Prostate gland (tissue), 2 donors: ENCODE data around the gene DNAJC1. TPM values are rescaled to one million over a fixed set of nuclear protein-coding genes. Genes with fewer than 3 reads are reported as not detected.

ENCODE experiments used
- DNase-seq: peaks from one replicate; pipeline ENCODE4 v3.0.0-alpha.2; 2019; ENCODE audit warnings: low spot score
- H3K27ac ChIP-seq, 2 donors: fragments of 200-600 bp; sonication (generic); 2 replicates each; pipeline ENCODE4 v1.5.1; 2017 to 2019
- H3K27me3 ChIP-seq: fragments of 200-600 bp; sonication (generic); replicated peaks from 2 replicates; pipeline ENCODE4 v1.5.1; 2019; ENCODE audit not compliant: insufficient read depth
- H3K36me3 ChIP-seq, 2 donors: fragments of 200-600 bp; sonication (generic); 1 replicate in 1 of 2; 2 replicates in 1 of 2; pipeline versions ENCODE4 v1.5.1 to v1.8.1; 2017 to 2019
- H3K4me1 ChIP-seq: fragments of 200-600 bp; sonication (generic); replicated peaks from 2 replicates; pipeline ENCODE4 v1.5.1; 2019
- H3K4me3 ChIP-seq, 2 donors: fragments of 200-600 bp; sonication (generic); 2 replicates each; pipeline ENCODE4 v1.5.1; 2017 to 2019
- H3K9me3 ChIP-seq: fragments of 200-600 bp; sonication (generic); 2 replicates; pipeline ENCODE4 v1.5.1; 2017
- POLR2A ChIP-seq: fragments of 450-650 bp; IDR thresholded peaks from one replicate; pipeline ENCODE4 v1.6.1; 2016; ENCODE audit warnings: antibody characterized with exemption, mild to moderate bottlenecking
- POLR2AphosphoS5 ChIP-seq: sonication (generic); formaldehyde crosslinking; IDR thresholded peaks from one replicate; pipeline ENCODE4 v1.6.1; 2017; ENCODE audit warnings: antibody characterized with exemption
- WGBS: methylation state at CpG from one replicate; pipeline ENCODE4 v1.1.5; 2018; 5-methylcytosine and 5-hydroxymethylcytosine counted together
- intact Hi-C: fragments of 100-400 bp; cut with DNase I; formaldehyde crosslinking; loops from one replicate; pipeline ENCODE4 v1.14.2; 2022
- small RNA-seq, 2 donors: library from RNA; depleted of rRNA; stranded (forward); fragments of <200 nt; gene quantifications; one replicate each; pipeline ENCODE3, GENCODE V24; 2016
- total RNA-seq, 2 donors: library from RNA; depleted of rRNA; stranded (reverse); fragments of >200 nt; gene quantifications; one replicate each; pipeline ENCODE4 v1.1.0, GENCODE V29; 2016
- TF ChIP-seq, protein P1 (sequence below), 4 experiments: fragments of 200-600 bp in 2 of 4; fragments of 450-650 bp in 2 of 4; sonication (generic) in 2 of 4; IDR thresholded peaks; 1 replicate in 3 of 4; 2 replicates in 1 of 4; pipeline ENCODE4 v1.5.1; 2016 to 2019; ENCODE audit warnings: antibody characterized with exemption in 4 of 4, mild to moderate bottlenecking in 2 of 4, moderate library complexity in 2 of 4

Gene DNAJC1
- total RNA-seq, 2 donors from 2014 or later = 62.8 to 89.3 TPM

DNA sequence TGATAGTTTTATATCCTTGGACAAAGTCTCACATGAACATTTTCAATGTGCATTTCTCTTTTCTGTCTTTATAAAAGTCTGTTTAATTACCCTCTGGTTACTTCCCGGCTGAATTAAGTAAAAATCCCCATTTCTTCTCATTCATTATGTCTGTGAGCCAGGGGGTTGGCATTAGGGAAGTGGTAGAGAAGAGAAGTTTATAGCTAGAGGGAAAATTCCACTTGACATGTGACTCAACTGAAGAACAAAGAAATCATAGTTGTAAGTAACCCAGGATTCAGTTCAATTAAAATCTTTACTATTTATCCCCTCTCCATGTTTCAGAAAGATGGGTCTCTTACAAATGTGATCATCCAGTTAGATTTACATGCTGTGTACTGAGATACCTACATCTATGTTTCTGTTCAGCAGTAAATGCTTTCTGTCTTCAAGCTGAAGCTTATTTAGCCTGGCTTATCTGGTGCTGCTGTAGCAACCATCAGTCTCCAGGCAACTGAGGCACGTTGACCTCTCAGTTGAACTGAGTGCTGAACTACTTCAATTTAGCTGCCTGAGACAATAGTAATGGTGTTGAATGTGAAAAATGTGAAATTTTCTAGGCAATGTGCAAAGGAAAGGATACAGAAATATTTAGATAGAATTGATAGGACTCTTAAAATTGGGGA is 287.9 kb downstream of the DNAJC1 start:
- TF ChIP-seq, protein P1, sequence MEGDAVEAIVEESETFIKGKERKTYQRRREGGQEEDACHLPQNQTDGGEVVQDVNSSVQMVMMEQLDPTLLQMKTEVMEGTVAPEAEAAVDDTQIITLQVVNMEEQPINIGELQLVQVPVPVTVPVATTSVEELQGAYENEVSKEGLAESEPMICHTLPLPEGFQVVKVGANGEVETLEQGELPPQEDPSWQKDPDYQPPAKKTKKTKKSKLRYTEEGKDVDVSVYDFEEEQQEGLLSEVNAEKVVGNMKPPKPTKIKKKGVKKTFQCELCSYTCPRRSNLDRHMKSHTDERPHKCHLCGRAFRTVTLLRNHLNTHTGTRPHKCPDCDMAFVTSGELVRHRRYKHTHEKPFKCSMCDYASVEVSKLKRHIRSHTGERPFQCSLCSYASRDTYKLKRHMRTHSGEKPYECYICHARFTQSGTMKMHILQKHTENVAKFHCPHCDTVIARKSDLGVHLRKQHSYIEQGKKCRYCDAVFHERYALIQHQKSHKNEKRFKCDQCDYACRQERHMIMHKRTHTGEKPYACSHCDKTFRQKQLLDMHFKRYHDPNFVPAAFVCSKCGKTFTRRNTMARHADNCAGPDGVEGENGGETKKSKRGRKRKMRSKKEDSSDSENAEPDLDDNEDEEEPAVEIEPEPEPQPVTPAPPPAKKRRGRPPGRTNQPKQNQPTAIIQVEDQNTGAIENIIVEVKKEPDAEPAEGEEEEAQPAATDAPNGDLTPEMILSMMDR (IDR thresholded peaks at IDR 0.05) = no peak
- TF ChIP-seq POLR2A (no peak), POLR2AphosphoS5 (no peak)
- Histone ChIP-seq H3K27ac (no peak overlapping the region), H3K27me3 (no peaks in the 10 kb centered on the region), H3K4me3 (no peak overlapping the region), H3K4me1 (no peaks in the 10 kb centered on the region), H3K36me3 (no peaks in the 10 kb centered on the region), H3K9me3 (no peaks in the 10 kb centered on the region)
- DNase-seq = no peak
- intact Hi-C loops = no loop called here
- 36% methylated on average over 2 of the region's 2 CpGs for WGBS

DNA sequence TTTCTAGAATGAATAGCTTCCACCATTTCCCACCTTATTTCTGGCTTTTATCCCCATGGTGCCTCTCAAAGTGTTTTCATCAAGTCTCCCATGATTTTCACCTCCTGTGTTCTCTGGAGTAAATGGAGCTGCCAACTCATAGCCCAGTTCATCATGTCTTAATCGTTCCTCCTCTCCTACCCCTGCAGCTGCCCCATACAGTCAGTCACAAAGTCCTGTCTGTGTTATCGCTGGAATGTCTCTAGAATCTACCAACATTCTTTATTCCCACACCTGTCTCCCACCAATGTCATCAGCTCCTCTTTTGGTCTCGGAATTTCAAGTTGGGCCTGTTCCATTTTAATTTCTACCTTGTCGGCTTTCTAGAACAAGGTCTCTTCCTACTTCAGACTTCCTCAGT is 290.6 kb downstream of the DNAJC1 start:
- Histone ChIP-seq H3K27me3 (no peaks in the 10 kb centered on the region), H3K36me3 (no peaks in the 10 kb centered on the region), H3K27ac (no peak overlapping the region), H3K4me1 (no peaks in the 10 kb centered on the region), H3K4me3 (no peak overlapping the region), H3K9me3 (no peaks in the 10 kb centered on the region)
- no peak for DNase-seq
- 90% methylated on average over 4 of the region's 4 CpGs for WGBS
- intact Hi-C loops = no loop called here
- TF ChIP-seq, protein P1 (IDR thresholded peaks at IDR 0.05) = no peak
- TF ChIP-seq POLR2A (no peak), POLR2AphosphoS5 (no peak)

DNA sequence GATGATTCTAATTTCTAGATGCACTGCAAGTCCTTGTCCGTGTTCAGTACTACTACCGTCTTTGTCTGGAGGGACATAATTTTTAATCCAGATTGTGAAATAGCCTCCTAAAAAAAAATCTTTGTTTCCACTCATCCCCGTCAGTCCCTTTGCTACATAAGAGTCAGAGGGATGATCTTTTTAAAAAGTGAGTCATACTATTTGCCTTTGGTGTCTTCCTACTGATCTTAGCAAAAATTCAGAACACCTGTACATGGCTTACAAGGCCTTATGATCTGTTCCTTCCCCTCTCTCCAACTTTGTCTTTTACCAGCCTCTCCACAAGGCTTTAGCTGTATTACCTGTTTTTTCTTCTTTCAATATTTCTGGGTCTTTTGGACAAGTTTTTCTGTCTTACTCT is 296.0 kb downstream of the DNAJC1 start:
- no peak overlapping the region for H3K4me3 ChIP-seq
- DNase-seq = no peak
- TF ChIP-seq POLR2A (no peak), POLR2AphosphoS5 (no peak)
- TF ChIP-seq, protein P1 (IDR thresholded peaks at IDR 0.05) = no peak
- no peak overlapping the region for H3K27ac ChIP-seq
- H3K4me1 ChIP-seq = no peaks in the 10 kb centered on the region
- intact Hi-C loops = no loop called here
- WGBS = 98% methylated on average over 3 of the region's 3 CpGs
- H3K27me3 ChIP-seq = no peaks in the 10 kb centered on the region
- no peaks in the 10 kb centered on the region for H3K9me3 ChIP-seq
- no peaks in the 10 kb centered on the region for H3K36me3 ChIP-seq

Small RNAs within 50 kb of the gene (small RNA-seq; reads per million reads assigned to genes)
- gene RN7SKP219 = 0 reads per million in 2 donors
- 0 reads per million in 2 donors for gene RN7SKP37

Other genes starting within 250 kb of the DNAJC1 start
- gene EBLN1, start 214.3 kb upstream of the DNAJC1 start, total RNA-seq = 1 to 10 TPM in 1 of 2 donors, not detected in 1; 1.8 TPM